BLaER1 treated with 17β-estradiol and CSF1 and Interleukin-3, amounts not matched to agents 10 nM and 100 nM (cell line): ENCODE data around the gene JMJD1C.

Source experiments
- H3K27ac ChIP-seq, 11 experiments: shearing (Covaris generic); formaldehyde crosslinking; 2 replicates each; pipeline ENCODE4 v1.8.1; 2022
- H3K27me3 ChIP-seq, 11 experiments: shearing (Covaris generic); formaldehyde crosslinking; 2 replicates each; pipeline ENCODE4 v1.8.1; 2022
- H3K36me3 ChIP-seq, 11 experiments: shearing (Covaris generic); formaldehyde crosslinking; 2 replicates each; pipeline ENCODE4 v1.8.1; 2022
- H3K4me1 ChIP-seq, 10 experiments: shearing (Covaris generic); formaldehyde crosslinking; 2 replicates each; pipeline ENCODE4 v1.8.1; 2022
- H3K4me2 ChIP-seq, 11 experiments: shearing (Covaris generic); formaldehyde crosslinking; 2 replicates each; pipeline ENCODE4 v1.8.1; 2022
- H3K4me3 ChIP-seq, 10 experiments: shearing (Covaris generic); formaldehyde crosslinking; 2 replicates each; pipeline ENCODE4 v1.8.1; 2022
- H3K9ac ChIP-seq, 11 experiments: shearing (Covaris generic); formaldehyde crosslinking; 2 replicates each; pipeline ENCODE4 v1.8.1; 2022
- H3K9me3 ChIP-seq, 11 experiments: shearing (Covaris generic); formaldehyde crosslinking; replicated peaks in 1 of 11; 2 replicates each; pipeline ENCODE4 v1.8.1; 2022
- H4K20me1 ChIP-seq, 11 experiments: shearing (Covaris generic); formaldehyde crosslinking; 2 replicates each; pipeline ENCODE4 v1.8.1; 2022
- Cebpa-rat ChIP-seq, 11 experiments: shearing (Covaris generic); IDR thresholded peaks; 2 replicates each; pipeline ENCODE4 v1.8.1; 2022

The JMJD1C gene

GRCh38 chr10:63150745-63151144, 315.0 kb downstream of the JMJD1C start:
- TF ChIP-seq Cebpa-rat (IDR thresholded peaks at IDR 0.05), result no peak
- peaks cover 0 to 26% (median 8%) of the 10 kb centered on the region in 10 experiments; a peak in 14 of 20 replicates for H3K4me1 ChIP-seq
- 0 out of 22 replicates have a peak, but pooled peaks cover 0 to 5% (median 0%) of the 10 kb centered on the region in 11 experiments for H3K9me3 ChIP-seq
- no peak overlapping the region for H3K4me2 ChIP-seq
- no peak overlapping the region for H3K27ac ChIP-seq
- H3K9ac ChIP-seq, result no peak overlapping the region
- H3K27me3 ChIP-seq, result no peaks in the 10 kb centered on the region
- H3K36me3 ChIP-seq, result peaks cover 67 to 100% (median 89%) of the 10 kb centered on the region in 11 experiments
- H4K20me1 ChIP-seq, result peaks cover 9 to 96% (median 51%) of the 10 kb centered on the region in 11 experiments; a peak in 19 of 22 replicates
- no peak overlapping the region for H3K4me3 ChIP-seq

- no peak overlapping the region for H3K27ac ChIP-seq
Observed at GRCh38 chr10:63146503-63146902, 319.3 kb downstream of the JMJD1C start.

GRCh38 chr10:63145782-63146181, 320.0 kb downstream of the JMJD1C start:
- H4K20me1 ChIP-seq, result peaks cover 32 to 99% (median 80%) of the 10 kb centered on the region in 11 experiments; a peak in 20 of 22 replicates

More at GRCh38 chr10:63146503-63146902, 319.3 kb downstream of the JMJD1C start:
- H3K9ac ChIP-seq, result no peak overlapping the region
- 0 out of 22 replicates have a peak, but pooled peaks cover 0 to 5% (median 0%) of the 10 kb centered on the region in 11 experiments for H3K9me3 ChIP-seq
- peak overlapping the region in 2 of 11 experiments; percentile 31 to 33; a peak in 3 of 22 replicates for H3K4me2 ChIP-seq
- no peak for TF ChIP-seq Cebpa-rat (IDR thresholded peaks at IDR 0.05)
- H3K27me3 ChIP-seq, result no peaks in the 10 kb centered on the region
- no peak overlapping the region for H3K4me3 ChIP-seq
- H3K4me1 ChIP-seq, result peaks cover 0 to 39% (median 6%) of the 10 kb centered on the region in 10 experiments; a peak in 13 of 20 replicates
- peaks cover 25 to 99% (median 76%) of the 10 kb centered on the region in 11 experiments; a peak in 20 of 22 replicates for H4K20me1 ChIP-seq
- H3K36me3 ChIP-seq, result peaks cover 38 to 80% (median 65%) of the 10 kb centered on the region in 11 experiments

GRCh38 chr10:63143987-63144386, 321.8 kb downstream of the JMJD1C start:
- Histone ChIP-seq H3K9me3 (0 out of 22 replicates have a peak, but pooled peaks cover 0 to 5% (median 0%) of the 10 kb centered on the region in 11 experiments), H4K20me1 (peaks cover 43 to 99% (median 82%) of the 10 kb centered on the region in 11 experiments), H3K9ac (no peak overlapping the region), H3K4me3 (no peak overlapping the region), H3K36me3 (peaks cover 33 to 78% (median 65%) of the 10 kb centered on the region in 11 experiments), H3K4me1 (peaks cover 0 to 53% (median 7%) of the 10 kb centered on the region in 10 experiments; a peak in 14 of 20 replicates), H3K4me2 (peak overlapping the region in 7 of 11 experiments; percentile 2 to 36 (median 16); a peak in 4 of 22 replicates), H3K27me3 (no peaks in the 10 kb centered on the region), H3K27ac (no peak overlapping the region)
- TF ChIP-seq Cebpa-rat (IDR thresholded peaks at IDR 0.05), result no peak

More at GRCh38 chr10:63145782-63146181, 320.0 kb downstream of the JMJD1C start:
- H3K27ac ChIP-seq, result no peak overlapping the region
- TF ChIP-seq Cebpa-rat (IDR thresholded peaks at IDR 0.05), result no peak
- H3K4me2 ChIP-seq, result peak overlapping the region in 2 of 11 experiments; percentile 31 to 33; a peak in 2 of 22 replicates
- H3K36me3 ChIP-seq, result peaks cover 33 to 81% (median 64%) of the 10 kb centered on the region in 11 experiments
- 0 out of 22 replicates have a peak, but pooled peaks cover 0 to 5% (median 0%) of the 10 kb centered on the region in 11 experiments for H3K9me3 ChIP-seq
- H3K9ac ChIP-seq, result no peak overlapping the region
- H3K4me3 ChIP-seq, result no peak overlapping the region
- peaks cover 0 to 39% (median 6%) of the 10 kb centered on the region in 10 experiments; a peak in 13 of 20 replicates for H3K4me1 ChIP-seq
- H3K27me3 ChIP-seq, result no peaks in the 10 kb centered on the region

DNA sequence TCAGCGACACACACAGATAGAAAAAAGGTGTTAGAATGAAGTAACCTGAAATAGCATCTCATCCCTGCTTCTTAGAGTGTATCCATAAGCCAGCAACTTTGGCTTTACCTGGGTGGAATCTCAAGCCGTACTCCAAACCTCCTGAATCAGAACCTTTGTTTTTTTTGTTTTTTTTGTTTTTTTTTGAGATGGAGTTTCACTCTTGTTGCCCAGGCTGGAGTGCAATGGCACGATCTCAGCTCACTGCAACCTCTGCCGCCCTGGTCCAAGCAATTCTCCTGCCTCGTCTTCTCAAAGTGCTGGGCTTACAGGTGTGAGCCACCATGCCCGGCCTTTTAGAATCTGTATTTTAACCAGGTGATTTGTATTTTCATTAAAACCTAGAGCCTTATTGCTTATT, 323.6 kb downstream of the JMJD1C start:
- no peak overlapping the region for H3K4me3 ChIP-seq
- H3K27ac ChIP-seq, result no peak overlapping the region
- H4K20me1 ChIP-seq, result peaks cover 50 to 100% (median 93%) of the 10 kb centered on the region in 11 experiments
- H3K36me3 ChIP-seq, result peaks cover 19 to 79% (median 60%) of the 10 kb centered on the region in 11 experiments
- peaks cover 0 to 10% (median 0%) of the 10 kb centered on the region in 11 experiments; a peak in 1 of 22 replicates for H3K9me3 ChIP-seq
- H3K4me1 ChIP-seq, result peaks cover 0 to 71% (median 12%) of the 10 kb centered on the region in 10 experiments; a peak in 15 of 20 replicates
- H3K27me3 ChIP-seq, result no peaks in the 10 kb centered on the region
- no peak for TF ChIP-seq Cebpa-rat (IDR thresholded peaks at IDR 0.05)
- H3K4me2 ChIP-seq, result no peak overlapping the region
- H3K9ac ChIP-seq, result peak overlapping the region in 1 of 11 experiments; percentile 37; a peak in 1 of 22 replicates

DNA sequence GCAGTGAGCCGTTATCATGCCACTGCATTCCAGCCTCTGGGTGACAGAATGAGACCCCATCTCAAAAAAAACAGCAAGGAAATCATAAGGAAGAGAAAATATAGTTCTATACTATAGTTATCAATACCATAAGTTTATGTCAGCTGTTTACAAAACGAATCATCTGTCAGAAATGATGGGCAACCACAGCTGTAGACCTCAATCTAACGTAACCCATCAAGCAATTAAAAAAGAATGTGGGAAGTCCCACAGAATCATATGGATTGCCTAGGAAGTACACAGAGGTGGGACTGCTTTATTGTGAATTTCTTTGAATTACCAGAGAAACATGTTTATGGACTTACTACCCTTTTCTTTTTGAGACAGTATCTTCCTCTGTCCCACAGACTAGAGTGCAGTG, 325.7 kb downstream of the JMJD1C start:
- no peak overlapping the region for H3K27ac ChIP-seq
- peaks cover 64 to 100% (median 98%) of the 10 kb centered on the region in 11 experiments for H4K20me1 ChIP-seq
- H3K9ac ChIP-seq, result no peak overlapping the region
- H3K4me2 ChIP-seq, result no peak overlapping the region
- peaks cover 0 to 7% (median 0%) of the 10 kb centered on the region in 11 experiments; a peak in 1 of 22 replicates for H3K9me3 ChIP-seq
- H3K36me3 ChIP-seq, result peaks cover 19 to 82% (median 53%) of the 10 kb centered on the region in 11 experiments
- peaks cover under 1 to 72% (median 15%) of the 10 kb centered on the region in 10 experiments; a peak in 19 of 20 replicates for H3K4me1 ChIP-seq
- TF ChIP-seq Cebpa-rat (IDR thresholded peaks at IDR 0.05), result no peak
- H3K27me3 ChIP-seq, result no peaks in the 10 kb centered on the region
- no peak overlapping the region for H3K4me3 ChIP-seq

DNA sequence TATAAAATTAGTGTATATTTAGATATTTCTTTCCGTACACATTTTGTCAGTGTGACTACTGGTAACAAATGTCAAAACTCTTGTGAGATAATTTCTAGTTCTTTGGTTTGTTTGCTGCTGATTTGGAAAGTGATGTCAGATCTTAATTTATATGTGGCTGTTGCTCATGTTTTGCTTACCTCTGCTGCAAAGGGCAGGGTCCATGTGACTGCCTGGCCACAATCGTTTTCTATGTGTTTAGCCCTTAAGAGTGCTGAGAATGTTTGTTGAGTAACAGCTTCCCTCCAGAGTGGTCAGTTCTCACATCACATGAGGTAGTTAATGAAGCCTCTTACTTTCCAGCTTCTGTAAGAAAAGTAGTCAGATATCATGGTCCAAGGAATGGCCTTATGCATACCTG, 328.5 kb downstream of the JMJD1C start:
- no peak for TF ChIP-seq Cebpa-rat (IDR thresholded peaks at IDR 0.05)
- peak overlapping the region in 2 of 11 experiments; percentile 35 to 54; a peak in 2 of 22 replicates for H3K9ac ChIP-seq
- H3K36me3 ChIP-seq, result peaks cover 22 to 71% (median 48%) of the 10 kb centered on the region in 11 experiments
- peak overlapping the region in 3 of 11 experiments; percentile 52 to 63 (median 58); a peak in 5 of 22 replicates for H3K27ac ChIP-seq
- peaks cover 55 to 84% (median 81%) of the 10 kb centered on the region in 11 experiments for H4K20me1 ChIP-seq
- peak overlapping the region in 3 of 11 experiments; percentile 36 to 93 (median 83); a peak in 6 of 22 replicates for H3K4me2 ChIP-seq
- peaks cover 0 to 13% (median 6%) of the 10 kb centered on the region in 11 experiments; a peak in 18 of 22 replicates for H3K9me3 ChIP-seq
- H3K27me3 ChIP-seq, result no peaks in the 10 kb centered on the region
- peaks cover 12 to 63% (median 21%) of the 10 kb centered on the region in 10 experiments for H3K4me1 ChIP-seq
- H3K4me3 ChIP-seq, result no peak overlapping the region

DNA sequence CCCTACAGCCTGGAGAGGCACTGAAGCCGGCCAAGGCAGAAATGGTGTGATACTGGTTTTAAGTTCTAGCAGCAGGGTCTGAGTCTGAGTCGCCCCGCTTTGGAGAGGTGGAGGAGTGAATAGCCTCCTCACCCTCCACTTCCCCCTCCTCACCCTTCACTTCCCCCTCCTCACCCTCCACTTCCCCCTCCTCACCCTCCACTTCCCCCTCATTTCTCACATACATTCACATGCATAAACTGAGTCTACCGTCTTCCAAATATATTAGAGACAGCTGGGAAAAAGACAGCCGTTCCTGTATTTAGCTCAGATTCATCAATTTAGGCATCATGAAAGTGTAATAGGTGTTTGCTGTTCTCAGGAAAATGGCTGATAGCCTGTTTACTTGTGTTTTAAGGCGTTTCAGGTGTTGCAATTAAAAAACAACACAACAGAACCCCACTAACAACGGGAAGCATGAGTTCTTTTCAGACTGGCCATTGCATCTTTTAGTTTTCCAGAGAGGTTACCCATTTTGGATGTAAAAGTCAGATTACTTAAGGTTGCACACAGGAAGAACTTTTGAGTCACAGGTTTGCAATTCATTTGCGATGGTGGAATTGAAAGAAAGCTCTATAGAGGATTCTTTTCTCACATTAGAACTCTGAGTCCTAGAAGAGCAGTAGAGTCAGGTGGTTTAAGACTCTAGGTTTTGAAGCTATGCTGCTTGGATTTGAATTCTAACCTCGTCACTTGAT, 331.8 kb downstream of the JMJD1C start:
- Histone ChIP-seq H3K36me3 (peaks cover 10 to 41% (median 24%) of the 10 kb centered on the region in 11 experiments; a peak in 20 of 22 replicates), H3K4me1 (peaks cover 12 to 50% (median 20%) of the 10 kb centered on the region in 10 experiments), H3K9me3 (peaks cover 0 to 23% (median 11%) of the 10 kb centered on the region in 11 experiments; a peak in 18 of 22 replicates), H3K4me2 (peak overlapping the region; percentile 75 to 93 (median 87)), H4K20me1 (peaks cover 22 to 51% (median 48%) of the 10 kb centered on the region in 11 experiments; a peak in 21 of 22 replicates), H3K27me3 (no peaks in the 10 kb centered on the region), H3K27ac (peak overlapping the region; percentile 90 to 99 (median 96)), H3K9ac (peak overlapping the region; percentile 93 to 99 (median 95)), H3K4me3 (peak overlapping the region; percentile 82 to 99 (median 95))
- no peak for TF ChIP-seq Cebpa-rat (IDR thresholded peaks at IDR 0.05)
